Lung (tissue), 12 donors: ENCODE results near the gene DIS3L2. TPM values are rescaled to one million over a fixed set of nuclear protein-coding genes. Genes with fewer than 3 reads are reported as not detected.

ENCODE experiments used
- ATAC-seq: fragments of 200-7000 bp; cut with Tn5 transposase; one replicate; pipeline ENCODE4 v1.9.1; 2020; ENCODE audit warnings: moderate number of reproducible peaks; ENCODE audit not compliant: insufficient read depth, low FRiP score
- DNase-seq, 3 donors: peaks; one replicate each; pipeline ENCODE4 v3.0.0-alpha.2; 2013 to 2017
- H3K27ac ChIP-seq, 2 donors: one replicate each; pipeline ENCODE4 v1.5.1; 2013; ENCODE audit warnings: mild to moderate bottlenecking in 2 of 2, moderate library complexity in 2 of 2, control low read depth in 1 of 2, inconsistent platforms in 1 of 2, low read depth in 1 of 2, low read length in 1 of 2
- H3K27me3 ChIP-seq, 3 donors: one replicate each; pipeline ENCODE4 v1.5.1; 2013; ENCODE audit warnings: low read length in 2 of 3; ENCODE audit not compliant: control insufficient read depth in 3 of 3, insufficient read depth in 3 of 3
- H3K36me3 ChIP-seq, 4 donors: one replicate each; pipeline ENCODE4 v1.5.1; 2013; ENCODE audit warnings: low read length in 4 of 4, mild to moderate bottlenecking in 1 of 4, moderate library complexity in 1 of 4; ENCODE audit not compliant: control insufficient read depth in 4 of 4, insufficient read depth in 4 of 4
- H3K4me1 ChIP-seq, 5 donors: one replicate each; pipeline ENCODE4 v1.5.1; 2013; ENCODE audit warnings: low read length in 5 of 5, mild to moderate bottlenecking in 2 of 5, moderate library complexity in 1 of 5; ENCODE audit not compliant: control insufficient read depth in 5 of 5, insufficient read depth in 5 of 5
- H3K4me3 ChIP-seq: one replicate; pipeline ENCODE4 v1.5.1; 2013; ENCODE audit warnings: mild to moderate bottlenecking, control low read depth, moderate library complexity
- H3K9ac ChIP-seq, 2 donors: one replicate each; pipeline ENCODE4 v1.5.1; 2013; ENCODE audit warnings: low read length in 2 of 2, control low read depth in 1 of 2; ENCODE audit not compliant: insufficient read depth in 1 of 2
- H3K9me3 ChIP-seq, 4 donors: one replicate each; pipeline ENCODE4 v1.5.1; 2013; ENCODE audit warnings: low read length in 3 of 4, mild to moderate bottlenecking in 1 of 4, moderate library complexity in 1 of 4; ENCODE audit not compliant: control insufficient read depth in 4 of 4, insufficient read depth in 3 of 4
- CTCF ChIP-seq: IDR thresholded peaks from 2 replicates; pipeline ENCODE4 v1.5.1; 2012; ENCODE audit warnings: mild to moderate bottlenecking; ENCODE audit errors: control extremely low read depth, extremely low read depth
- WGBS, 2 donors: extraction: QIAGEN DNeasy Blood & Tissue Kit; methylation state at CpG; one replicate each; pipeline ENCODE4 v1.1.7; 2013; 5-methylcytosine and 5-hydroxymethylcytosine counted together
- polyA plus RNA-seq, 2 donors: library from polyadenylated mRNA; stranded (reverse); fragments of 200-250 nt; gene quantifications; one replicate each; pipeline ENCODE4 v1.2.1, GENCODE V29; 2013
- total RNA-seq, 2 donors: library from RNA; depleted of rRNA in 1 of 2; stranded (reverse); fragments of >200 nt in 1 of 2; gene quantifications; one replicate each; pipeline ENCODE4 v1.2.1, GENCODE V29; 2014 to 2021
- donor health status: control.
- donor health status: control.
- donor health status: Bipolar disorder and iron deficiency.
- donor health status: healthy.
- donor health status: DM: yes; HTN: yes; CAD: no.

DIS3L2 gene
- total and polyA plus RNA-seq, 4 donors = 12.7 to 41.0 (median 31.1) TPM

DNA sequence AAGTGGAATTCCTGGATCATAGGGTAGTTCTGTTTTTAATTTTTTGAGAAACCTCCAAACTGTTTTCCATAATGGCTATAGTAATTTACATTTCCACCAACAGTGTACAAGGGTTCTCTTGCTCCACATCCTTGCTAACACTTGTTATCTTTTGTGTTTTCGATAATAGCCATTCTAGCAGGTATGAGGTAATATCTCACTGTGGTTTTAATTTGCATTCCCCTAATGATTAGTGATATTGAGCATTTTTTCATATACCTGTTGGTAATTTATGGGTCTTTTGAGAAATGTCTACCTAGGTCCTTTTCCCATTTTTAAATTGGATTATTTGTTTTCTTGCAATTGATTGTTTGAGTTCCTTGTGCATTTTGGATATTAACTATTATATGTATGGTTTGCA, 39.6 kb downstream of the DIS3L2 start:
- no peaks in the 10 kb centered on the region for H3K27me3 ChIP-seq
- no peak overlapping the region for H3K4me3 ChIP-seq
- TF ChIP-seq CTCF = no peak
- H3K9me3 ChIP-seq = no peaks in the 10 kb centered on the region
- WGBS, 2 donors = 90 to 98% methylated on average over 1 of the region's 1 CpG
- H3K9ac ChIP-seq = no peak overlapping the region
- peaks cover 0 to 5% (median 0%) of the 10 kb centered on the region in 5 donors for H3K4me1 ChIP-seq
- no peak overlapping the region for H3K27ac ChIP-seq
- ATAC-seq (no peak), DNase-seq (no peak)
- H3K36me3 ChIP-seq = no peaks in the 10 kb centered on the region

DNA sequence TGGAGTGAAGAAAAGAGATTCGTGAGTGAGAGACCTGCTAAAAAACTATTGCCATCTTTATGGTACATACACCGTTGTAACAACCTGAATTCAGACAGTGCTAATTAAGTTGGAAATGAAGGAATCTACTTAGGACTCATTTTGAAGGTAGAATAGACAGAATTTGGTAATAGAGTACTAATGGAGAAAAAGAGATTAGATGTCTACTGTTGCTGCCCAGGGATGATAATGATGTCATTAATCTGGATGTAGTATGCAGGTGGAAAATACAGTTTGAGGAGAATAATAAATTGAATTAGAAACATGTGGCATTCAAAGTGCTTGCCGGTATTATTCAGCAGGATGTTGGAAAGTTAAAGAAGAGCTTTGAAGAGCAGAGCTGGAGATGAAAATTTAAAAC, 44.7 kb downstream of the DIS3L2 start:
- Histone ChIP-seq H3K4me1 (peaks cover 0 to 8% (median 0%) of the 10 kb centered on the region in 5 donors), H3K36me3 (no peaks in the 10 kb centered on the region), H3K4me3 (no peak overlapping the region), H3K9ac (no peak overlapping the region), H3K27ac (no peak overlapping the region), H3K9me3 (no peaks in the 10 kb centered on the region), H3K27me3 (no peaks in the 10 kb centered on the region)
- ATAC-seq (no peak), DNase-seq (no peak)
- TF ChIP-seq CTCF = no peak
- 97% methylated on average over 3 of the region's 3 CpGs for WGBS, 2 donors

- ATAC-seq = no peak
- H3K27ac ChIP-seq = no peak overlapping the region
- no peaks in the 10 kb centered on the region for H3K36me3 ChIP-seq
- no peak for TF ChIP-seq CTCF
- H3K9me3 ChIP-seq = no peaks in the 10 kb centered on the region
- no peak for DNase-seq
- H3K27me3 ChIP-seq = no peaks in the 10 kb centered on the region
- 92 to 94% methylated on average over 4 of the region's 4 CpGs for WGBS, 2 donors
- H3K4me3 ChIP-seq = no peak overlapping the region
- no peak overlapping the region for H3K9ac ChIP-seq
- H3K4me1 ChIP-seq = peaks cover 0 to 19% (median 0%) of the 10 kb centered on the region in 5 donors
These were observed 47.6 kb downstream of the DIS3L2 start for GRCh38 chr2:232008907-232009638.
